HFF-Myc (cell line): ENCODE data around the gene THBD.

Experiments used
- DNase-seq: peaks from one replicate; pipeline ENCODE4 v3.0.0-alpha.2; 2011; ENCODE audit warnings: low read depth; ENCODE audit errors: extremely low read depth
- H3K4me3 ChIP-seq: replicated peaks from 2 replicates; pipeline ENCODE4 v1.5.1; 2011; ENCODE audit warnings: low read depth, mild to moderate bottlenecking, control low read depth, low read length
- TF ChIP-seq, protein P1 (sequence below): IDR thresholded peaks from 2 replicates; pipeline ENCODE4 v1.5.1; 2012; ENCODE audit warnings: mild to moderate bottlenecking, low read depth, low read length, control low read depth; ENCODE audit errors: missing control alignments

The THBD gene

DNA sequence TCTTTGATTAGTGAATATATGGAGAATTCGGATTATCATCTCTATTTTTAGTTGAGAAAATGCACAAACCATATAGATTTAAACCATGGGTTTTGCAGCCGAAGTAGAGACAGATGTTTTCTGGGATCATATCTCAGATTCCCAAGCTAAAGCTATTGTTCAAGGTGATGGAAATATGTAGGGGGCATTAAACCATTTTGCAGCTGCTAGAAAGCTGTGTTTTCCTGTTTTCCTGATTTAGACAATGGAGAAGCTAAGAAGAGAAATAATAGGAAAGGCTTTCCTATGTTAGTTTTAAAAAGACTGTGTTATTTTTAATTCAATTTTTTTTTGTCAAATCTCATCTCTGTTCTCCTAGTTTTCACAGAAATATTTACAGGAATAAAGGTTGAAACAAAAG, 30.5 kb upstream of the THBD start:
- no peak overlapping the region for H3K4me3 ChIP-seq
- TF ChIP-seq, protein P1, sequence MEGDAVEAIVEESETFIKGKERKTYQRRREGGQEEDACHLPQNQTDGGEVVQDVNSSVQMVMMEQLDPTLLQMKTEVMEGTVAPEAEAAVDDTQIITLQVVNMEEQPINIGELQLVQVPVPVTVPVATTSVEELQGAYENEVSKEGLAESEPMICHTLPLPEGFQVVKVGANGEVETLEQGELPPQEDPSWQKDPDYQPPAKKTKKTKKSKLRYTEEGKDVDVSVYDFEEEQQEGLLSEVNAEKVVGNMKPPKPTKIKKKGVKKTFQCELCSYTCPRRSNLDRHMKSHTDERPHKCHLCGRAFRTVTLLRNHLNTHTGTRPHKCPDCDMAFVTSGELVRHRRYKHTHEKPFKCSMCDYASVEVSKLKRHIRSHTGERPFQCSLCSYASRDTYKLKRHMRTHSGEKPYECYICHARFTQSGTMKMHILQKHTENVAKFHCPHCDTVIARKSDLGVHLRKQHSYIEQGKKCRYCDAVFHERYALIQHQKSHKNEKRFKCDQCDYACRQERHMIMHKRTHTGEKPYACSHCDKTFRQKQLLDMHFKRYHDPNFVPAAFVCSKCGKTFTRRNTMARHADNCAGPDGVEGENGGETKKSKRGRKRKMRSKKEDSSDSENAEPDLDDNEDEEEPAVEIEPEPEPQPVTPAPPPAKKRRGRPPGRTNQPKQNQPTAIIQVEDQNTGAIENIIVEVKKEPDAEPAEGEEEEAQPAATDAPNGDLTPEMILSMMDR = no peak
- no peak for DNase-seq

DNA sequence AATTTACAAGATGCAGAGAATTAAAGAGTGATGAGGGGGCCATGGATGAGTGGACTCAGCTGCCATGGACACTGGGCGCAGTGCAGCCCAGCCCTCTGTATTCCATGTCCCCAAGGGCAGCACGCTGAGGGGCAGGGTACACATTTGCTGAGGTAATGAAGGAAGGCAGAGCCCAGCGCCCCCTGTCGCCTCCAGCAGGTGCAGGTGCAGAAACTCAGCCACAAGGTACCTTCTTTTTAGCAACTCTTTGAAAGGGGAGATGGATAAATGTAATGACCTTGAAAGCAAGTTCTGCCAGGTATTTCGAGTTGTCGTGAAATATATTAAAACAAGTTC, 29.5 kb upstream of the THBD start:
- H3K4me3 ChIP-seq = no peak overlapping the region
- no peak for DNase-seq
- TF ChIP-seq, protein P1 = peak; percentile 24

DNA sequence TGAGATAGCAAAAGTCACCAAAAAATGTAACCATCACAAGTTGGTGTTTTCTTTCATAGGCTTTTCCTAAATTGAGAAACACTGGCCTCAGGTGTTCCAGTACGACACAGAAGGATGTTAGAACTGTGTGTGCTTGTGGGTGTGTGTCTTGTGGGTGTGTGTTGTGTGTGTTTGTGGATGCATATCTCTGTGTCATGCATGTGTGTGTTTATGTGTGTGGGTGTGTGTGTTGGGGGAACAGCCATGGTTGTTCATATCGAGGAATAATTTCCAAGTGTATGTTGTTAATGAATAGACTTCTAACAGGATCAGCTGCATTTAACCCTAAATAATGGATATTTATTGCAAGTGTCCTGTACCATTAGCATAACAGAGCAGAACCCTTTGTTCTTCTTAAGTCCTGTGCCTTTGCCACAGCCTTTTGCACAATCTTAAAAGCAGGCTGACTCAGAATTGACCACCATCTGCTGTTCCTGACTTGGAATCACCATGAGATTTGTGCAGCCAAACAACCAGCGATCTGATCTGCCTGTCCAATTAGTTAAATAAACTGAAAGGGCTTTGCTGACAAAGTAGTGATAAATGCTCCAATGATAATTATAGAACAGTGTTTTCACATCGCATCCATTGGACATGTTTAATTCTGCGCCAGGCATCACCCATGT, 29.0 kb upstream of the THBD start:
- no peak for DNase-seq
- no peak overlapping the region for H3K4me3 ChIP-seq
- TF ChIP-seq, protein P1 = no peak

DNA sequence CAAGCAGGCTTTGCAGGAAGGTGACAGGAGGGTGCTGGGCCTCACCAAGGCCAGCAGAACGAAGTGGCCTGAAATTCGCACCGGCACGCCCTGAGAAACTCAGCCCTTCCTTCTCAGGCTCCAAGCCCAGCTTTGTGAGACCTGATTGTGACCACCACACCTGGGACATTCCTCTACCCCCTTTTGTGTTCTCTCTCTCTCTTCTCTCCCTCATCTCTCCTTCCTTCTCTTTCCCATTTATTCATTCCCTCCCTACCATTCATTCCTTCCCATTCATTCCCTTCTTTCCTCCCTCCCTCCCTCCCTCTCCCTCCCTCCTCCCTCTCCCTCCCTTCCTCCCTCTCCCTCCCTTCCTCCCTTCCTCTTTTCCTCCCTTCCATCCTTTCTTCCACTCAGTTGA, 27.8 kb upstream of the THBD start:
- H3K4me3 ChIP-seq = no peak overlapping the region
- DNase-seq = no peak
- TF ChIP-seq, protein P1 = no peak

DNA sequence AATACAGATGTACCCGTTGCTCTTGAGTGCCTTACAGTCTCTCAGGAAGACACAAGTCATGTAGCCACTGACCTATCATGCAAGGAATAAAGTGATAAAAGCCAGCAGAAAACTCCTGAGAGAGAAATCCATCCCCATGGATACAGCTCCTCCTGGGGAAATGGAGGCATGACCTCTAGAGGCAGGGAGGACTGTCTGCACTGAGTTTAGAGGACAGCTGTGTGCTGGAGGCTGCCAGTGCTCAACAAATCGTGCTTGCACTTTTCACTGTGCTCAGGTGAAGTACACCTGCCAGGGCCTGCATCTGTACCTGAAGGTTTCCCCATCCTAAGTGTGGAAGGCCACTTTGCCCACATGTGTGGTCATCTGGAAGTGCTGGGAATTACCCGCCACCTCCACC, 24.6 kb upstream of the THBD start:
- DNase-seq = no peak
- TF ChIP-seq, protein P1 = no peak
- H3K4me3 ChIP-seq = no peak overlapping the region

DNA sequence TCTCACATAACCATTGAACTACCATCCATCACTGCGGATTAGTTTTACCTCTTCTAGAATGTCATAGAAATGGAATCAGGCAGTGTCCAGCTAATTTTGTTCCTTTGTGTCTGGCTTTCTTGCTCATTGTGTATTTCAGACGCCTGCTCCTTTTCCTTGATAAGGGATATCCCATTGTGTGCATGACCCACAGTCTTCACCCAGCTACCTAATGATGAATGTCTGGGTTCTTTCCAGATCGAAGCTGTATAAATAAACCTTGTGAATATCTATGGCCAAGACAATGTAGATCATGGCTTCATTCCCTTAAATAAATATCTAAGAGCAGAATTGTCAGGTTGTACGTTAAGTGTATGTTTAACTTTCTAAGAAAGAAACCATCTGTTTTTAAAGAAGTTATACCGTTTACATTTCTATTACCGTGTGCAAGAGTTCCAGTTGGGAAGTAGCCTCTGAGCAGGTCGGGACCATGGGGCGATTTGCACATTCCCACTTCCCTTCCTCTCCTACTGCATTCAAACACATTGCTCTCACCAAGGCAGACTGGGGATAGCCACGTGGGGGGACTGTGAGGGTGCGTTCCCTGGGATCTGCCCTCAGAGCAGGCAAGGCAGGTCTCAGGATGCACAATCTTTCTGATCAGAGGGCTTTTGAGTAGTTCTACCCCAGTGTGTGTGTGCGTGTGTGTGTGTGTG, 23.6 kb upstream of the THBD start:
- TF ChIP-seq, protein P1 = no peak
- no peak for DNase-seq
- H3K4me3 ChIP-seq = no peak overlapping the region
